Astrocyte (in vitro differentiated cells and primary cell): ENCODE results near the gene RPL7L1.

Experiments used
- EZH2 ChIP-seq: IDR thresholded peaks from 2 replicates; pipeline ENCODE4 v1.6.1; 2012; ENCODE audit warnings: mild to moderate bottlenecking, low read length, inconsistent platforms; ENCODE audit not compliant: insufficient read depth
- TF ChIP-seq, protein P1 (sequence below): IDR thresholded peaks from 2 replicates; pipeline ENCODE4 v1.5.1; 2011; ENCODE audit warnings: low read depth, mild to moderate bottlenecking, inconsistent platforms, low read length, moderate library complexity; ENCODE audit not compliant: insufficient read depth

DNA sequence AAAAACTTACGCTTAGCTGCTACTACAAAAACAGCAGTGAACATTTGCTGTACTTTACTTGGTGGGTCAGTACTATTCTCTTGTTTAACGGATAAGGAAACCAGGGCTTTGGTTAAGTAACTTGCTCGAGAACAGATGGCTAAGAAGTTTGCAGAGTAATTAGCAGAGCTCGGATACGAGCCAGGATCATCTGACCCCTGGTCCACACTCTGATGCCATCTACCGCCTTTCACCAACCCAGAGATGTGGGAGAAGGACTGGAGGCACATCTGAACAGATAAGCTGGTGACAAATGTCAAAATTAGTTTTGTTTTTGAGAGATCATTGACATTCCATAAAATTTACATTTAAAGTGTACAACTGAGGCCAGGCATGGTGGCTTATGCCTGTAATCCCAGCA lies 18.9 kb upstream of the RPL7L1 start:
- TF ChIP-seq, protein P1, sequence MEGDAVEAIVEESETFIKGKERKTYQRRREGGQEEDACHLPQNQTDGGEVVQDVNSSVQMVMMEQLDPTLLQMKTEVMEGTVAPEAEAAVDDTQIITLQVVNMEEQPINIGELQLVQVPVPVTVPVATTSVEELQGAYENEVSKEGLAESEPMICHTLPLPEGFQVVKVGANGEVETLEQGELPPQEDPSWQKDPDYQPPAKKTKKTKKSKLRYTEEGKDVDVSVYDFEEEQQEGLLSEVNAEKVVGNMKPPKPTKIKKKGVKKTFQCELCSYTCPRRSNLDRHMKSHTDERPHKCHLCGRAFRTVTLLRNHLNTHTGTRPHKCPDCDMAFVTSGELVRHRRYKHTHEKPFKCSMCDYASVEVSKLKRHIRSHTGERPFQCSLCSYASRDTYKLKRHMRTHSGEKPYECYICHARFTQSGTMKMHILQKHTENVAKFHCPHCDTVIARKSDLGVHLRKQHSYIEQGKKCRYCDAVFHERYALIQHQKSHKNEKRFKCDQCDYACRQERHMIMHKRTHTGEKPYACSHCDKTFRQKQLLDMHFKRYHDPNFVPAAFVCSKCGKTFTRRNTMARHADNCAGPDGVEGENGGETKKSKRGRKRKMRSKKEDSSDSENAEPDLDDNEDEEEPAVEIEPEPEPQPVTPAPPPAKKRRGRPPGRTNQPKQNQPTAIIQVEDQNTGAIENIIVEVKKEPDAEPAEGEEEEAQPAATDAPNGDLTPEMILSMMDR, result no peak
- no peak for TF ChIP-seq EZH2
